HepG2 (cell line): ENCODE measurements around the gene PTPN14. TPM values are rescaled to one million over a fixed set of nuclear protein-coding genes. Genes with fewer than 3 reads are reported as not detected.

ENCODE experiments used
- ARID3A ChIP-seq: IDR thresholded peaks from 2 replicates; pipeline ENCODE4 v1.6.1; 2012; ENCODE audit warnings: low read depth, low read length, improper control_type of control experiment
- MIXL1 ChIP-seq: IDR thresholded peaks from 2 replicates; pipeline ENCODE4 v1.6.1; 2016
- NFKBIZ ChIP-seq: IDR thresholded peaks from 2 replicates; pipeline ENCODE4 v1.6.1; 2018; ENCODE audit warnings: missing genetic modification reagents, missing compliant biosample characterization
- SCMH1 ChIP-seq: sonication (generic); formaldehyde crosslinking; IDR thresholded peaks from 2 replicates; pipeline ENCODE4 v1.9.0; 2021; ENCODE audit warnings: missing genetic modification reagents, mild to moderate bottlenecking, borderline replicate concordance
- SIN3A ChIP-seq: IDR thresholded peaks from 2 replicates; pipeline ENCODE4 v1.6.1; 2011; ENCODE audit warnings: low read depth, mild to moderate bottlenecking, control low read depth, low read length, borderline replicate concordance
- SIX4 ChIP-seq: sonication (generic); formaldehyde crosslinking; IDR thresholded peaks from 2 replicates; pipeline ENCODE4 v1.4.0; 2020; ENCODE audit warnings: missing genetic modification reagents
- TCF12 ChIP-seq, 2 experiments: fragments of 450-650 bp in 1 of 2; sonication (generic) in 1 of 2; formaldehyde crosslinking in 1 of 2; IDR thresholded peaks; 2 replicates each; pipeline versions ENCODE4 v1.6.1 to v1.8.0; 2017 to 2022; ENCODE audit warnings: antibody characterized with exemption in 1 of 2, mild to moderate bottlenecking in 1 of 2, missing genetic modification reagents in 1 of 2, moderate library complexity in 1 of 2
- TRAFD1 ChIP-seq: sonication (generic); formaldehyde crosslinking; IDR thresholded peaks from 2 replicates; pipeline ENCODE4 v1.5.1; 2020; ENCODE audit warnings: missing genetic modification reagents, mild to moderate bottlenecking, borderline replicate concordance
- ZNF3 ChIP-seq: IDR thresholded peaks from 2 replicates; pipeline ENCODE4 v1.7.0; 2017; ENCODE audit warnings: inconsistent platforms
- ZNF317 ChIP-seq: sonication (generic); formaldehyde crosslinking; IDR thresholded peaks from 2 replicates; pipeline ENCODE4 v1.5.0; 2020; ENCODE audit warnings: mild to moderate bottlenecking, missing genetic modification reagents
- ZNF552 ChIP-seq: sonication (generic); formaldehyde crosslinking; IDR thresholded peaks from 2 replicates; pipeline ENCODE4 v1.9.0; 2022; ENCODE audit warnings: missing genetic modification reagents, mild to moderate bottlenecking, borderline replicate concordance
- ZNF790 ChIP-seq: sonication (generic); formaldehyde crosslinking; IDR thresholded peaks from 2 replicates; pipeline ENCODE4 v1.8.0; 2022; ENCODE audit warnings: missing genetic modification reagents, mild to moderate bottlenecking, borderline replicate concordance
- ZSCAN9 ChIP-seq: IDR thresholded peaks from 2 replicates; pipeline ENCODE4 v1.6.1; 2016; ENCODE audit warnings: borderline replicate concordance
- polyA plus RNA-seq, 8 experiments: library from polyadenylated mRNA; depleted of rRNA in 3 of 8; stranded (reverse) in 7 of 8; unstranded in 1 of 8; fragments of >200 nt; fragmentation: Illumina TruSeq in 4 of 8; extraction: Trizol in 4 of 8; gene quantifications; 2 replicates each; pipeline versions ENCODE4 v1.2.1 to v1.2.3, GENCODE V29; 2011 to 2016; ENCODE audit warnings: low read depth in 4 of 8, missing spikeins in 1 of 8, mixed read lengths in 1 of 8; ENCODE audit not compliant: insufficient read depth in 1 of 8
- total RNA-seq, 5 experiments: library from RNA; depleted of rRNA; stranded (reverse); fragments of >200 nt; fragmentation: Illumina TruSeq; extraction: Trizol; gene quantifications; 2 replicates each; pipeline ENCODE4 v1.2.3, GENCODE V29; 2016; ENCODE audit warnings: low read depth in 1 of 5
- TF ChIP-seq, protein P1 (sequence below): sonication (generic); formaldehyde crosslinking; IDR thresholded peaks from 2 replicates; pipeline ENCODE4 v1.5.1; 2020; ENCODE audit warnings: mild to moderate bottlenecking, missing genetic modification reagents, moderate library complexity
- TF ChIP-seq, protein P2 (sequence below): sonication (generic); formaldehyde crosslinking; IDR thresholded peaks from 2 replicates; pipeline ENCODE4 v1.4.0; 2020; ENCODE audit warnings: missing genetic modification reagents, mild to moderate bottlenecking, borderline replicate concordance
- TF ChIP-seq, protein P3 (sequence below): fragments of 450-650 bp; IDR thresholded peaks from 2 replicates; pipeline ENCODE4 v1.6.1; 2016
- TF ChIP-seq, protein P4 (sequence below): IDR thresholded peaks from 2 replicates; pipeline ENCODE4 v1.6.1; 2016; ENCODE audit warnings: low read depth, borderline replicate concordance

PTPN14 gene
- total and polyA plus RNA-seq, 2 of the 13 experiments (the other 11 are each of a cell fraction or from before 2014, with no cell fraction given) = 3.9 to 4.7 TPM

- peak; percentile 62 for TF ChIP-seq ARID3A
- TF ChIP-seq, protein P1, sequence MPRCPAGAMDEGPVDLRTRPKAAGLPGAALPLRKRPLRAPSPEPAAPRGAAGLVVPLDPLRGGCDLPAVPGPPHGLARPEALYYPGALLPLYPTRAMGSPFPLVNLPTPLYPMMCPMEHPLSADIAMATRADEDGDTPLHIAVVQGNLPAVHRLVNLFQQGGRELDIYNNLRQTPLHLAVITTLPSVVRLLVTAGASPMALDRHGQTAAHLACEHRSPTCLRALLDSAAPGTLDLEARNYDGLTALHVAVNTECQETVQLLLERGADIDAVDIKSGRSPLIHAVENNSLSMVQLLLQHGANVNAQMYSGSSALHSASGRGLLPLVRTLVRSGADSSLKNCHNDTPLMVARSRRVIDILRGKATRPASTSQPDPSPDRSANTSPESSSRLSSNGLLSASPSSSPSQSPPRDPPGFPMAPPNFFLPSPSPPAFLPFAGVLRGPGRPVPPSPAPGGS (CRISPR knock-in tag) = no peak
- no peak for TF ChIP-seq ZNF317
- no peak; the same call in 1 of the 2 replicates for TF ChIP-seq NFKBIZ
- TF ChIP-seq ZNF790 (CRISPR knock-in tag) = no peak
- TF ChIP-seq, protein P2, sequence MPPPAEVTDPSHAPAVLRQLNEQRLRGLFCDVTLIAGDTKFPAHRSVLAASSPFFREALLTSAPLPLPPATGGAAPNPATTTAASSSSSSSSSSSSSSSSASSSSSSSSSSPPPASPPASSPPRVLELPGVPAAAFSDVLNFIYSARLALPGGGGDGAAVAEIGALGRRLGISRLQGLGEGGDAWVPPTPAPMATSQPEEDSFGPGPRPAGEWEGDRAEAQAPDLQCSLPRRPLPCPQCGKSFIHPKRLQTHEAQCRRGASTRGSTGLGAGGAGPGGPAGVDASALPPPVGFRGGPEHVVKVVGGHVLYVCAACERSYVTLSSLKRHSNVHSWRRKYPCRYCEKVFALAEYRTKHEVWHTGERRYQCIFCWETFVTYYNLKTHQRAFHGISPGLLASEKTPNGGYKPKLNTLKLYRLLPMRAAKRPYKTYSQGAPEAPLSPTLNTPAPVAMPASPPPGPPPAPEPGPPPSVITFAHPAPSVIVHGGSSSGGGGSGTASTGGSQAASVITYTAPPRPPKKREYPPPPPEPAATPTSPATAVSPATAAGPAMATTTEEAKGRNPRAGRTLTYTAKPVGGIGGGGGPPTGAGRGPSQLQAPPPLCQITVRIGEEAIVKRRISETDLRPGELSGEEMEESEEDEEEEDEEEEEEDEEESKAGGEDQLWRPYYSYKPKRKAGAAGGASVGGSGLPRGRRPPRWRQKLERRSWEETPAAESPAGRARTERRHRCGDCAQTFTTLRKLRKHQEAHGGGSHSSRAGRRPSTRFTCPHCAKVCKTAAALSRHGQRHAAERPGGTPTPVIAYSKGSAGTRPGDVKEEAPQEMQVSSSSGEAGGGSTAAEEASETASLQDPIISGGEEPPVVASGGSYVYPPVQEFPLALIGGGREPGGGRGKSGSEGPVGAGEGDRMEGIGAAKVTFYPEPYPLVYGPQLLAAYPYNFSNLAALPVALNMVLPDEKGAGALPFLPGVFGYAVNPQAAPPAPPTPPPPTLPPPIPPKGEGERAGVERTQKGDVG (CRISPR knock-in tag) = no peak
- no peak for TF ChIP-seq SIN3A
- TF ChIP-seq SIX4 = peak; percentile 100
- TF ChIP-seq, protein P3, sequence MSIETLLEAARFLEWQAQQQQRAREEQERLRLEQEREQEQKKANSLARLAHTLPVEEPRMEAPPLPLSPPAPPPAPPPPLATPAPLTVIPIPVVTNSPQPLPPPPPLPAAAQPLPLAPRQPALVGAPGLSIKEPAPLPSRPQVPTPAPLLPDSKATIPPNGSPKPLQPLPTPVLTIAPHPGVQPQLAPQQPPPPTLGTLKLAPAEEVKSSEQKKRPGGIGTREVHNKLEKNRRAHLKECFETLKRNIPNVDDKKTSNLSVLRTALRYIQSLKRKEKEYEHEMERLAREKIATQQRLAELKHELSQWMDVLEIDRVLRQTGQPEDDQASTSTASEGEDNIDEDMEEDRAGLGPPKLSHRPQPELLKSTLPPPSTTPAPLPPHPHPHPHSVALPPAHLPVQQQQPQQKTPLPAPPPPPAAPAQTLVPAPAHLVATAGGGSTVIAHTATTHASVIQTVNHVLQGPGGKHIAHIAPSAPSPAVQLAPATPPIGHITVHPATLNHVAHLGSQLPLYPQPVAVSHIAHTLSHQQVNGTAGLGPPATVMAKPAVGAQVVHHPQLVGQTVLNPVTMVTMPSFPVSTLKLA = no peak
- 0 out of 2 replicates have a peak, but pooled peaks have one; percentile 59 for TF ChIP-seq TRAFD1 (CRISPR knock-in tag)
- TF ChIP-seq MIXL1 (CRISPR knock-in tag) = peak; percentile 63; the same call in 1 of the 2 replicates
- TF ChIP-seq, protein P4, sequence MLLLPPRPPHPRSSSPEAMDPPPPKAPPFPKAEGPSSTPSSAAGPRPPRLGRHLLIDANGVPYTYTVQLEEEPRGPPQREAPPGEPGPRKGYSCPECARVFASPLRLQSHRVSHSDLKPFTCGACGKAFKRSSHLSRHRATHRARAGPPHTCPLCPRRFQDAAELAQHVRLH (CRISPR knock-in tag) = no peak; the same call in 1 of the 2 replicates
- TF ChIP-seq SCMH1 (CRISPR knock-in tag) = no peak
- TF ChIP-seq TCF12 (IDR thresholded peaks at IDR 0.05) = no peak
- TF ChIP-seq TCF12 (CRISPR knock-in tag; IDR thresholded peaks at IDR 0.05) = no peak
- TF ChIP-seq ZSCAN9 (CRISPR knock-in tag) = peak; percentile 75
- TF ChIP-seq ZNF3 (CRISPR knock-in tag) = no peak
- no peak for TF ChIP-seq ZNF552 (CRISPR knock-in tag)
Measured at GRCh38 chr1:214439352-214440119, 111.9 kb downstream of the PTPN14 start (continued).
